ENCODE measurements around the gene TRIM69. TPM values are rescaled to one million over a fixed set of nuclear protein-coding genes. Genes with fewer than 3 reads are reported as not detected.

Gene TRIM69
- total and polyA plus RNA-seq, 2 of the 8 experiments (the other 6 are each of a cell fraction or from before 2014, with no cell fraction given): 4.3 to 6.2 TPM

- TF ChIP-seq RFX5 (IDR thresholded peaks at IDR 0.05; ENCODE audit: borderline replicate concordance, low read depth, low read length) (no peak), ATF3 (IDR thresholded peaks at IDR 0.05; ENCODE audit: insufficient read depth, low read depth, low read length) (no peak), CBX5 (IDR thresholded peaks at IDR 0.05; ENCODE audit: low read depth, low read length) (no peak), BACH1 (IDR thresholded peaks at IDR 0.05; ENCODE audit: low read length) (no peak)
These were observed 6.8 kb upstream of the TRIM69 start (continued) for GRCh38 chr15:44729408-44730127.

Measured in H1 (cell line).